Measurements from ENCODE around the gene NT5E. TPM values are rescaled to one million over a fixed set of nuclear protein-coding genes. Genes with fewer than 3 reads are reported as not detected.

Gene NT5E
- total and polyA plus RNA-seq, 9 donors: 19.5 to 42.1 (median 25.8) TPM

- Histone ChIP-seq H3K36me3 (ENCODE audit: control insufficient read depth, insufficient read depth, low read length) (peaks cover 5% of the 10 kb centered on the region), H3K9me3 (replicated peaks; ENCODE audit: control insufficient read depth, low read depth, low read length) (no peaks in the 10 kb centered on the region), H3K4me3 (ENCODE audit: low read length) (no peak overlapping the region), H3K27me3 (ENCODE audit: control insufficient read depth, insufficient read depth, low read length) (no peaks in the 10 kb centered on the region), H3K27ac (ENCODE audit: low read length) (peak overlapping the region; percentile 63), H3K4me1 (ENCODE audit: control insufficient read depth, insufficient read depth, low read length) (peaks cover 45% of the 10 kb centered on the region)
- WGBS (ENCODE audit: insufficient coverage): 56% methylated on average over 2 of the region's 4 CpGs
- DNase-seq: no peak
Observed at GRCh38 chr6:85464722-85465150, 14.9 kb downstream of the NT5E start.

GRCh38 chr6:85465762-85466161 lies 15.9 kb downstream of the NT5E start:
- Histone ChIP-seq H3K36me3 (ENCODE audit: control insufficient read depth, insufficient read depth, low read length) (peaks cover 5% of the 10 kb centered on the region), H3K9me3 (replicated peaks; ENCODE audit: control insufficient read depth, low read depth, low read length) (no peaks in the 10 kb centered on the region), H3K4me3 (ENCODE audit: low read length) (no peak overlapping the region), H3K4me1 (ENCODE audit: control insufficient read depth, insufficient read depth, low read length) (peaks cover 48% of the 10 kb centered on the region), H3K27ac (ENCODE audit: low read length) (no peak overlapping the region), H3K27me3 (ENCODE audit: control insufficient read depth, insufficient read depth, low read length) (no peaks in the 10 kb centered on the region)
- WGBS (ENCODE audit: insufficient coverage): 79% methylated on average over 2 of the region's 2 CpGs
- DNase-seq: no peak

- Histone ChIP-seq H3K27ac (ENCODE audit: low read length) (no peak overlapping the region), H3K36me3 (ENCODE audit: control insufficient read depth, insufficient read depth, low read length) (peaks cover 5% of the 10 kb centered on the region), H3K4me1 (ENCODE audit: control insufficient read depth, insufficient read depth, low read length) (peaks cover 31% of the 10 kb centered on the region), H3K9me3 (replicated peaks; ENCODE audit: control insufficient read depth, low read depth, low read length) (no peaks in the 10 kb centered on the region), H3K27me3 (ENCODE audit: control insufficient read depth, insufficient read depth, low read length) (no peaks in the 10 kb centered on the region), H3K4me3 (ENCODE audit: low read length) (no peak overlapping the region)
- no peak for DNase-seq
Observed at GRCh38 chr6:85468326-85468725, 18.4 kb downstream of the NT5E start.

- peak; percentile 53 for DNase-seq
- H3K27ac ChIP-seq (ENCODE audit: low read length): peak overlapping the region; percentile 11
- 50% methylated on average over 1 of the region's 2 CpGs for WGBS (ENCODE audit: insufficient coverage)
Observed at GRCh38 chr6:85469276-85470022, 19.6 kb downstream of the NT5E start.

GRCh38 chr6:85470023-85470410 lies 20.1 kb downstream of the NT5E start:
- 60% methylated on average over 1 of the region's 2 CpGs for WGBS (ENCODE audit: insufficient coverage)
- Histone ChIP-seq H3K4me1 (ENCODE audit: control insufficient read depth, insufficient read depth, low read length) (peaks cover 22% of the 10 kb centered on the region), H3K27me3 (ENCODE audit: control insufficient read depth, insufficient read depth, low read length) (no peaks in the 10 kb centered on the region), H3K27ac (ENCODE audit: low read length) (peak overlapping the region; percentile 22), H3K4me3 (ENCODE audit: low read length) (no peak overlapping the region), H3K36me3 (ENCODE audit: control insufficient read depth, insufficient read depth, low read length) (peaks cover 5% of the 10 kb centered on the region), H3K9me3 (replicated peaks; ENCODE audit: control insufficient read depth, low read depth, low read length) (no peaks in the 10 kb centered on the region)
- no peak for DNase-seq

More at GRCh38 chr6:85469276-85470022, 19.6 kb downstream of the NT5E start:
- Histone ChIP-seq H3K36me3 (ENCODE audit: control insufficient read depth, insufficient read depth, low read length) (peaks cover 5% of the 10 kb centered on the region), H3K4me3 (ENCODE audit: low read length) (no peak overlapping the region), H3K27me3 (ENCODE audit: control insufficient read depth, insufficient read depth, low read length) (no peaks in the 10 kb centered on the region), H3K4me1 (ENCODE audit: control insufficient read depth, insufficient read depth, low read length) (peaks cover 27% of the 10 kb centered on the region), H3K9me3 (replicated peaks; ENCODE audit: control insufficient read depth, low read depth, low read length) (no peaks in the 10 kb centered on the region)

- Histone ChIP-seq H3K27me3 (ENCODE audit: control insufficient read depth, insufficient read depth, low read length) (no peaks in the 10 kb centered on the region), H3K9me3 (replicated peaks; ENCODE audit: control insufficient read depth, low read depth, low read length) (peaks cover 2% of the 10 kb centered on the region), H3K27ac (ENCODE audit: low read length) (no peak overlapping the region), H3K36me3 (ENCODE audit: control insufficient read depth, insufficient read depth, low read length) (peaks cover 9% of the 10 kb centered on the region), H3K4me3 (ENCODE audit: low read length) (no peak overlapping the region), H3K4me1 (ENCODE audit: control insufficient read depth, insufficient read depth, low read length) (peaks cover 22% of the 10 kb centered on the region)
- WGBS (ENCODE audit: insufficient coverage): no CpG with 5 or more reads among the region's 1 CpG
- no peak for DNase-seq
Observed at GRCh38 chr6:85472744-85473143, 22.9 kb downstream of the NT5E start.

GRCh38 chr6:85473748-85474147 lies 23.9 kb downstream of the NT5E start:
- peaks cover 2% of the 10 kb centered on the region for H3K9me3 ChIP-seq (replicated peaks; ENCODE audit: control insufficient read depth, low read depth, low read length)
- DNase-seq: no peak
- H3K4me1 ChIP-seq (ENCODE audit: control insufficient read depth, insufficient read depth, low read length): peaks cover 15% of the 10 kb centered on the region
- 100% methylated on average over 1 of the region's 1 CpG for WGBS (ENCODE audit: insufficient coverage)
- H3K27me3 ChIP-seq (ENCODE audit: control insufficient read depth, insufficient read depth, low read length): no peaks in the 10 kb centered on the region
- H3K4me3 ChIP-seq (ENCODE audit: low read length): no peak overlapping the region
- H3K27ac ChIP-seq (ENCODE audit: low read length): no peak overlapping the region
- H3K36me3 ChIP-seq (ENCODE audit: control insufficient read depth, insufficient read depth, low read length): peaks cover 6% of the 10 kb centered on the region

GRCh38 chr6:85476532-85476931 lies 26.6 kb downstream of the NT5E start:
- Histone ChIP-seq H3K27ac (ENCODE audit: low read length) (no peak overlapping the region), H3K4me1 (ENCODE audit: control insufficient read depth, insufficient read depth, low read length) (no peaks in the 10 kb centered on the region), H3K4me3 (ENCODE audit: low read length) (no peak overlapping the region), H3K27me3 (ENCODE audit: control insufficient read depth, insufficient read depth, low read length) (no peaks in the 10 kb centered on the region), H3K9me3 (replicated peaks; ENCODE audit: control insufficient read depth, low read depth, low read length) (peaks cover 2% of the 10 kb centered on the region), H3K36me3 (ENCODE audit: control insufficient read depth, insufficient read depth, low read length) (peaks cover 11% of the 10 kb centered on the region)
- WGBS (ENCODE audit: insufficient coverage): 86% methylated on average over 2 of the region's 4 CpGs
- no peak for DNase-seq

GRCh38 chr6:85479208-85479607 lies 29.3 kb downstream of the NT5E start:
- 88% methylated on average over 1 of the region's 1 CpG for WGBS (ENCODE audit: insufficient coverage)
- no peaks in the 10 kb centered on the region for H3K27me3 ChIP-seq (ENCODE audit: control insufficient read depth, insufficient read depth, low read length)
- no peak for DNase-seq
- peaks cover 11% of the 10 kb centered on the region for H3K36me3 ChIP-seq (ENCODE audit: control insufficient read depth, insufficient read depth, low read length)
- no peak overlapping the region for H3K4me3 ChIP-seq (ENCODE audit: low read length)
- peaks cover 2% of the 10 kb centered on the region for H3K9me3 ChIP-seq (replicated peaks; ENCODE audit: control insufficient read depth, low read depth, low read length)
- no peak overlapping the region for H3K27ac ChIP-seq (ENCODE audit: low read length)
- H3K4me1 ChIP-seq (ENCODE audit: control insufficient read depth, insufficient read depth, low read length): peaks cover 9% of the 10 kb centered on the region

GRCh38 chr6:85482206-85482904 lies 32.5 kb downstream of the NT5E start:
- whole genome bisulfite sequencing (ENCODE audit: insufficient coverage): 49% methylated on average over 8 of the region's 8 CpGs
- no peak overlapping the region for H3K4me3 ChIP-seq (ENCODE audit: low read length)
- peaks cover 9% of the 10 kb centered on the region for H3K36me3 ChIP-seq (ENCODE audit: control insufficient read depth, insufficient read depth, low read length)
- peak overlapping the region; percentile 73 for H3K27ac ChIP-seq (ENCODE audit: low read length)
- DNase-seq: peak; percentile 85
- no peaks in the 10 kb centered on the region for H3K9me3 ChIP-seq (replicated peaks; ENCODE audit: control insufficient read depth, low read depth, low read length)
- peaks cover 17% of the 10 kb centered on the region for H3K4me1 ChIP-seq (ENCODE audit: control insufficient read depth, insufficient read depth, low read length)
- H3K27me3 ChIP-seq (ENCODE audit: control insufficient read depth, insufficient read depth, low read length): no peaks in the 10 kb centered on the region
